Right atrium auricular region (tissue), 2 donors: ENCODE data around the gene HBQ1. TPM values are rescaled to one million over a fixed set of nuclear protein-coding genes. Genes with fewer than 3 reads are reported as not detected.
"Not testable (repeated sequence)": the region's sequence is repeated elsewhere in the genome, so short reads cannot be mapped to it uniquely, and the experiment has no call there.

Experiments
- DNase-seq: peaks from one replicate; pipeline ENCODE4 v3.0.0-alpha.2; 2019; ENCODE audit warnings: low spot score
- H3K27ac ChIP-seq, 2 donors: fragments of 200-600 bp; sonication (generic); 1 replicate in 1 of 2; 2 replicates in 1 of 2; pipeline ENCODE4 v1.5.1; 2016 to 2019
- H3K27me3 ChIP-seq, 2 donors: fragments of 200-600 bp; sonication (generic); one replicate each; pipeline versions ENCODE4 v1.5.1 to v1.6.0; 2017 to 2019
- H3K36me3 ChIP-seq: fragments of 200-600 bp; sonication (generic); one replicate; pipeline ENCODE4 v1.5.1; 2016
- H3K4me1 ChIP-seq, 2 donors: fragments of 200-600 bp; sonication (generic); one replicate each; pipeline versions ENCODE4 v1.5.1 to v1.6.0; 2017 to 2019
- H3K4me3 ChIP-seq, 2 donors: fragments of 200-600 bp; sonication (generic); 1 replicate in 1 of 2; 2 replicates in 1 of 2; pipeline ENCODE4 v1.5.1; 2017 to 2019; ENCODE audit warnings: mild to moderate bottlenecking in 1 of 2, moderate library complexity in 1 of 2
- H3K9me3 ChIP-seq, 2 donors: fragments of 200-600 bp; sonication (generic); one replicate each; pipeline ENCODE4 v1.5.1; 2019
- CTCF ChIP-seq, 2 donors: fragments of 200-600 bp; sonication (generic); IDR thresholded peaks; one replicate each; pipeline ENCODE4 v1.5.1; 2019; ENCODE audit warnings: antibody characterized with exemption in 2 of 2
- total RNA-seq, 2 donors: library from RNA; depleted of rRNA; stranded (reverse); fragments of >200 nt; gene quantifications; one replicate each; pipeline ENCODE4 v1.1.0, GENCODE V29; 2016

The HBQ1 gene
- total RNA-seq, 2 donors from 2014 or later, result 2.1 to 2.8 TPM

DNA sequence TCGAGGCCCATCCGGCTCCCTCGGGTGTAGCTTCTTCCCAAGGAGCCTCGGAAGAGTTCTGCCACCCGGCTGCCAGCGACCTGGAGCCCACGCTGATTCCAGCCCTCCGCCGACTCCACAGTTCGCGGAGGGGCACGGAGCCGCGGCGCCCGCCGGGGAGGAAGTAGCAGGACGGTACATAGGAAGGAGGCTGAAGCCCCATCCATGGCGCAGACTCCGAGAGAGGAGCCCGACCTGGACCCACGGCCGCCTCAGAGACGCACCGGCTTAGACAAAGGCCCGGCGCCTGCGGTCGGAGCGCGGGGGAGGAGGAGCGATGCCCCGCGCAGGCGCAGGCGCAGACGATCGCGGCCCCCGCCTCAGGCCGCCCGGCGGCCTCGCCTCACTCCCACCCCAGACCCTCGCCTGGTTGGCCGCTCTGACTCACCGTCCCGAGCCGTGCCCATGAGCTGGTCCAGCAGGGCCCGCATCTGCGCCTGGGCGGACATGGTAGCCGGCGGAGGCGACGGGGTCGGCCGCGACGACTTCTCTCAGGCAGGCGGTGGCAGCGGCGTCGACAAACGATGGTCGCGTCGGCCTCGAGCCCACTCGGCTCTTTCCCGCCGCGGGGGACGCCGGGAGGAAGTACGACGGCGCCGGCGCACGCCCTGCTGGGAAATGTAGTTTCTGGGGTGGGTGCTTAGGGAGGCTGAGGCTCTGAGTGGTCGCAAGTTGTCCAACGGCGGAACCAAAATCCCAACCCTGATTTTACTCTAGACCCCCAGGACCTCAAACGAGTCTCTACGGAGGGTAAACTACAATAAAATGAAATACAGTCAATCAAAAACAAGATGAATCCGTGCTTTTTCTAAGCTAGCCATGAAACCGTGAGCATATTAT is 48.8 kb downstream of the HBQ1 start, which contains the start of gene LUC7L:
TSS of gene LUC7L (minus strand) at position 598 of the 879 bp plus-strand sequence. CDS start at position 488, 110 bp downstream.
- Histone ChIP-seq H3K4me1 (peaks cover 0 to 20% of the 10 kb centered on the region in 2 donors), H3K27ac (peak within 1 kb of the TSS; percentile 96 to 99), H3K27me3 (no peaks in the 10 kb centered on the region), H3K4me3 (peak within 1 kb of the TSS; percentile 91 to 95), H3K36me3 (peaks cover 38% of the 10 kb centered on the region), H3K9me3 (no peaks in the 10 kb centered on the region)
- no peak for TF ChIP-seq CTCF (IDR thresholded peaks at IDR 0.05)
- DNase-seq, result peak; percentile 88

DNA sequence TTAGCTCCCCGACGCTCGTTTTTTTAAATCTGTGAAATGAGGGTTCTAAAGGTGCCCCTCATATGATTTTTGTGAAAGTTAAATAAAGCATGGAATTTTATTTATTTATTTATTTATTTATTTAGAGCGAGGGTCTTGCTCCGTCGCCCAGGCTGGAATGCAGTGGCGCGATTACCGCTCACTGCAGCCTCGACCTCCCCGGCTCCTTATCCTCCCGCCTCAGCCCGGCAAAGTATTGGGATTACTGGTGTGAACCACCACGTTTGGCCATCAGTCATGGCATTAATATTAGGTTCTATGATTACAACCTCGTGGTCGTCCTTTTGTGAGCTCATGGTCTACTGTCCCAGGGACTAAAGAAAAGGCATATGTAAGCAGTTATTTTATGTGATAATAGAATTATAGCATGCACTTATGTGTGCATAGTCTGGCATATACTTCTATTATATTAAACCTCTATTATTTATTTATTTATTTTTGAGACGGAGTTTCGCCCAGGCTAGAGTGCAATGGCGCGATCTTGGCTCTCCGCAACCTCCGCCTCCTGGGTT is 49.5 kb downstream of the HBQ1 start:
- peaks cover 0 to 20% of the 10 kb centered on the region in 2 donors for H3K4me1 ChIP-seq
- H3K36me3 ChIP-seq, result peaks cover 31% of the 10 kb centered on the region
- peak overlapping the region; percentile 91 to 95 for H3K4me3 ChIP-seq
- TF ChIP-seq CTCF (IDR thresholded peaks at IDR 0.05), result no peak
- H3K27ac ChIP-seq, result peak overlapping the region; percentile 96 to 99
- no peak for DNase-seq
- H3K27me3 ChIP-seq, result no peaks in the 10 kb centered on the region
- H3K9me3 ChIP-seq, result no peaks in the 10 kb centered on the region

DNA sequence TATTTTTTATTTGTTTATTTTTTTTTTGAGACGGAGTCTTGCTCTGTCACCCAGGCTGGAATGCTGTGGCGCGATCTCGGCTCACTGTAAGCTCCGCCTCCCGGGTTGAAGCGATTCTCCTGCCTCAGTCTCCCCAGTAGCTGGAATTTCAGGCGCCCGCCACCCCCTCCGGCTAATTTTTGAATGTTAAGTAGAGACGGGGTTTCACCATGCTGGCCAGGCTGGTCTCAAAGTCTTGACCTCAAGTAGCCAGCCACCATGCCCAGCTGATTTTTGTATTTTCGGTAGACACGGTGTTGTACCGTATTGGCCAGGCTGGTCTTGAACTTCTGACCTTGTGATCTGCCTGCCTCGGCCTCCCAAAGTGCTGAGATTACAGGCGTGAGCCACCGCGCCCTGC is 50.1 kb downstream of the HBQ1 start:
- H3K27me3 ChIP-seq, H3K9me3 ChIP-seq, H3K27ac ChIP-seq, H3K4me3 ChIP-seq, DNase-seq: not testable (repeated sequence)
- H3K4me1 ChIP-seq, result peaks cover 0 to 20% of the 10 kb centered on the region in 2 donors
- peaks cover 26% of the 10 kb centered on the region for H3K36me3 ChIP-seq

Other genes with a start within 250 kb of the HBQ1 start
- 1 to 10 TPM; 4.0 TPM for gene POLR3K, start 126.9 kb upstream of the HBQ1 start, total RNA-seq
- 10 to 100 TPM; 47.1 to 78.3 TPM for gene SNRNP25, start 126.6 kb upstream of the HBQ1 start, total RNA-seq
- gene RHBDF1, start 107.8 kb upstream of the HBQ1 start, total RNA-seq, result 10 to 100 TPM; 12.0 to 25.4 TPM
- gene MPG, start 102.2 kb upstream of the HBQ1 start, total RNA-seq, result 10 to 100 TPM; 47.7 to 84.0 TPM
- gene NPRL3, start 41.8 kb upstream of the HBQ1 start, total RNA-seq, result 10 to 100 TPM; 10.8 to 22.2 TPM
- not detected for gene HBZ, start 27.8 kb upstream of the HBQ1 start, total RNA-seq
- gene HBM, start 14.5 kb upstream of the HBQ1 start, total RNA-seq, result 1 to 10 TPM in 1 of 2 donors, not detected in 1; 1.2 TPM
- 1,000 to 10,000 TPM; 2,977 to 3,226 TPM for gene HBA2, start 7.6 kb upstream of the HBQ1 start, total RNA-seq
- 1,000 to 10,000 TPM; 1,094 to 1,137 TPM for gene HBA1, start 3.8 kb upstream of the HBQ1 start, total RNA-seq
- gene LUC7L, start 49.0 kb downstream of the HBQ1 start, total RNA-seq, result 10 to 100 TPM; 18.3 to 20.2 TPM
- gene FAM234A, start 54.4 kb downstream of the HBQ1 start, total RNA-seq, result 100 to 1,000 TPM; 141 to 227 TPM
- 1 to 10 TPM; 8.3 to 9.0 TPM for gene RGS11, start 95.5 kb downstream of the HBQ1 start, total RNA-seq
- 1 to 10 TPM; 5.9 to 6.8 TPM for gene ARHGDIG, start 100.1 kb downstream of the HBQ1 start, total RNA-seq
- gene PDIA2, start 102.7 kb downstream of the HBQ1 start, total RNA-seq, result 1 to 10 TPM in 1 of 2 donors, under 1 TPM in 1; 0.52 to 5.4 TPM
- 10 to 100 TPM; 12.9 to 19.4 TPM for gene AXIN1, start 172.3 kb downstream of the HBQ1 start, total RNA-seq
- gene MRPL28, start 190.1 kb downstream of the HBQ1 start, total RNA-seq, result 10 to 100 TPM; 89.0 to 90.3 TPM
- 10 to 100 TPM; 34.0 to 41.1 TPM for gene PGAP6, start 201.5 kb downstream of the HBQ1 start, total RNA-seq
- gene NME4, start 216.7 kb downstream of the HBQ1 start, total RNA-seq, result 10 to 100 TPM; 45.4 to 45.8 TPM
- gene DECR2, start 221.4 kb downstream of the HBQ1 start, total RNA-seq, result 10 to 100 TPM; 10.6 to 18.7 TPM
- 10 to 100 TPM; 19.9 to 43.8 TPM for gene RAB11FIP3, start 245.2 kb downstream of the HBQ1 start, total RNA-seq